RWPE1 (cell line): ENCODE results near the gene MXRA5.

ENCODE experiments used
- CTCF ChIA-PET: fragments of 350-600 bp; sonication (Branson Sonifier 250); formaldehyde crosslinking; extraction: SDS; loops from one replicate; lab custom pipeline; 2021; lab: Yijun Ruan, JAX
- POLR2A ChIA-PET: fragments of 400-600 bp; formaldehyde crosslinking; extraction: SDS; loops from one replicate; lab custom pipeline; 2020; ENCODE audit warnings: antibody characterized with exemption; ENCODE audit not compliant: low non-redundant PET; lab: Yijun Ruan, JAX
- DNase-seq: peaks from one replicate; pipeline ENCODE4 v3.0.0; 2012; ENCODE audit warnings: low spot score
- H3K27ac ChIP-seq: fragments of 450-650 bp; 2 replicates; pipeline ENCODE4 v1.5.1; 2017
- CTCF ChIP-seq: fragments of 450-650 bp; conservative IDR thresholded peaks from 2 replicates; pipeline ENCODE4 v1.5.1; 2017; ENCODE audit warnings: low read depth, mild to moderate bottlenecking

Gene MXRA5

GRCh38 chrX:3340016-3340415, 6.4 kb downstream of the MXRA5 start:
- no peak overlapping the region for H3K27ac ChIP-seq
- DNase-seq: no peak
- ChIA-PET CTCF (no interaction called here), POLR2A (no interaction called here)
- no peak for TF ChIP-seq CTCF

GRCh38 chrX:3326681-3327080, 19.8 kb downstream of the MXRA5 start:
- DNase-seq: no peak
- ChIA-PET CTCF (no interaction called here), POLR2A (no interaction called here)
- TF ChIP-seq CTCF: no peak
- H3K27ac ChIP-seq: no peak overlapping the region

GRCh38 chrX:3320471-3321046, 25.9 kb downstream of the MXRA5 start:
- DNase-seq: no peak
- CTCF ChIA-PET: no interaction called here
- TF ChIP-seq CTCF: no peak
- POLR2A ChIA-PET: no interaction called here
- H3K27ac ChIP-seq: no peak overlapping the region

- ChIA-PET POLR2A (no interaction called here), CTCF (interaction anchor here (0.6 kb wide), 1 partner anchor 170 kb away, joined by 3 read pairs; no protein-coding TSS in a partner anchor)
Observed at GRCh38 chrX:3317191-3317718, 29.2 kb downstream of the MXRA5 start.

GRCh38 chrX:3312109-3312508, 34.3 kb downstream of the MXRA5 start:
- no peak for DNase-seq
- ChIA-PET CTCF (no interaction called here), POLR2A (no interaction called here)
- no peak for TF ChIP-seq CTCF
- H3K27ac ChIP-seq: no peak overlapping the region

More at GRCh38 chrX:3317191-3317718, 29.2 kb downstream of the MXRA5 start:
- no peak overlapping the region for H3K27ac ChIP-seq
- no peak for TF ChIP-seq CTCF
- no peak for DNase-seq

- DNase-seq: no peak
- ChIA-PET CTCF (no interaction called here), POLR2A (no interaction called here)
- no peak overlapping the region for H3K27ac ChIP-seq
- no peak for TF ChIP-seq CTCF
Observed at GRCh38 chrX:3307881-3308280, 38.6 kb downstream of the MXRA5 start.
